HepG2 (cell line): ENCODE data around the gene TXN2. TPM values are rescaled to one million over a fixed set of nuclear protein-coding genes. Genes with fewer than 3 reads are reported as not detected.

Experiments used
- CCDC6 ChIP-seq: sonication (generic); formaldehyde crosslinking; IDR thresholded peaks from 2 replicates; pipeline ENCODE4 v1.8.1; 2022; ENCODE audit warnings: mild to moderate bottlenecking, missing genetic modification reagents, moderate library complexity
- DPF2 ChIP-seq: sonication (generic); formaldehyde crosslinking; IDR thresholded peaks from 2 replicates; pipeline ENCODE4 v1.4.0; 2020; ENCODE audit warnings: mild to moderate bottlenecking, low read depth, missing genetic modification reagents, borderline replicate concordance
- HNF4A ChIP-seq: sonication (generic); formaldehyde crosslinking; IDR thresholded peaks from 2 replicates; pipeline ENCODE4 v1.4.0; 2020; ENCODE audit warnings: missing genetic modification reagents
- HNRNPH1 ChIP-seq: fragments of 200-400 bp; formaldehyde crosslinking; optimal IDR thresholded peaks from 2 replicates; pipeline ENCODE3; 2017; ENCODE audit warnings: mild to moderate bottlenecking, low read depth, low read length
- KDM2A ChIP-seq: sonication (generic); formaldehyde crosslinking; IDR thresholded peaks from 2 replicates; pipeline ENCODE4 v1.4.0; 2020; ENCODE audit warnings: low read depth, missing genetic modification reagents, borderline replicate concordance
- KDM3A ChIP-seq: IDR thresholded peaks from 2 replicates; pipeline ENCODE4 v1.6.1; 2018; ENCODE audit warnings: low read depth, missing compliant biosample characterization
- KMT2A ChIP-seq: sonication (generic); formaldehyde crosslinking; IDR thresholded peaks from 2 replicates; pipeline ENCODE4 v1.4.0; 2020; ENCODE audit warnings: missing genetic modification reagents
- MEIS2 ChIP-seq: sonication (generic); formaldehyde crosslinking; IDR thresholded peaks from 2 replicates; pipeline ENCODE4 v1.9.0; 2021; ENCODE audit warnings: mild to moderate bottlenecking, missing genetic modification reagents
- PHF21A ChIP-seq: sonication (generic); formaldehyde crosslinking; IDR thresholded peaks from 2 replicates; pipeline ENCODE4 v1.5.0; 2020; ENCODE audit warnings: mild to moderate bottlenecking, missing genetic modification reagents
- PITX1 ChIP-seq: sonication (generic); formaldehyde crosslinking; IDR thresholded peaks from 2 replicates; pipeline ENCODE4 v1.5.1; 2020; ENCODE audit warnings: mild to moderate bottlenecking, missing genetic modification reagents
- REPIN1 ChIP-seq: sonication (generic); formaldehyde crosslinking; IDR thresholded peaks from 2 replicates; pipeline ENCODE4 v1.8.0; 2022; ENCODE audit warnings: missing genetic modification reagents, low read depth, mild to moderate bottlenecking, borderline replicate concordance
- RFX3 ChIP-seq: IDR thresholded peaks from 2 replicates; pipeline ENCODE4 v1.6.1; 2016; ENCODE audit warnings: missing biosample characterization, missing genetic modification reagents
- SOX13 ChIP-seq, 3 experiments: fragments of 450-650 bp in 1 of 3; sonication (generic) in 1 of 3; formaldehyde crosslinking in 1 of 3; IDR thresholded peaks in 2 of 3; conservative IDR thresholded peaks in 1 of 3; 2 replicates each; pipeline versions ENCODE4 v1.5.0 to v1.6.1; 2016 to 2020; ENCODE audit warnings: antibody characterized with exemption in 1 of 3, mild to moderate bottlenecking in 1 of 3, missing compliant biosample characterization in 1 of 3, missing genetic modification reagents in 1 of 3, moderate library complexity in 1 of 3
- SPEN ChIP-seq: sonication (generic); formaldehyde crosslinking; IDR thresholded peaks from 2 replicates; pipeline ENCODE4 v1.5.1; 2020; ENCODE audit warnings: low read depth, mild to moderate bottlenecking, missing genetic modification reagents
- ZBTB7B ChIP-seq: sonication (generic); formaldehyde crosslinking; IDR thresholded peaks from 2 replicates; pipeline ENCODE4 v1.4.0; 2020; ENCODE audit warnings: missing genetic modification reagents
- ZC3H13 ChIP-seq: sonication (generic); formaldehyde crosslinking; IDR thresholded peaks from 2 replicates; pipeline ENCODE4 v1.8.1; 2023; ENCODE audit warnings: mild to moderate bottlenecking, missing genetic modification reagents, moderate library complexity
- ZFX ChIP-seq: sonication (generic); formaldehyde crosslinking; IDR thresholded peaks from 2 replicates; pipeline ENCODE4 v1.4.0; 2020; ENCODE audit warnings: mild to moderate bottlenecking, low read depth, missing genetic modification reagents, moderate library complexity
- ZKSCAN8 ChIP-seq: IDR thresholded peaks from 2 replicates; pipeline ENCODE4 v1.6.1; 2016; ENCODE audit warnings: borderline replicate concordance, missing genetic modification reagents, missing compliant biosample characterization
- ZMYM4 ChIP-seq: sonication (generic); formaldehyde crosslinking; IDR thresholded peaks from 2 replicates; pipeline ENCODE4 v1.8.1; 2023; ENCODE audit warnings: mild to moderate bottlenecking, missing genetic modification reagents
- ZNF232 ChIP-seq: sonication (generic); formaldehyde crosslinking; IDR thresholded peaks from 2 replicates; pipeline ENCODE4 v1.4.0; 2020; ENCODE audit warnings: missing genetic modification reagents, borderline replicate concordance
- polyA plus RNA-seq, 8 experiments: library from polyadenylated mRNA; depleted of rRNA in 3 of 8; stranded (reverse) in 7 of 8; unstranded in 1 of 8; fragments of >200 nt; fragmentation: Illumina TruSeq in 4 of 8; extraction: Trizol in 4 of 8; gene quantifications; 2 replicates each; pipeline versions ENCODE4 v1.2.1 to v1.2.3, GENCODE V29; 2011 to 2016; ENCODE audit warnings: low read depth in 4 of 8, missing spikeins in 1 of 8, mixed read lengths in 1 of 8; ENCODE audit not compliant: insufficient read depth in 1 of 8
- total RNA-seq, 5 experiments: library from RNA; depleted of rRNA; stranded (reverse); fragments of >200 nt; fragmentation: Illumina TruSeq; extraction: Trizol; gene quantifications; 2 replicates each; pipeline ENCODE4 v1.2.3, GENCODE V29; 2016; ENCODE audit warnings: low read depth in 1 of 5
- TF ChIP-seq, protein P1 (sequence below): IDR thresholded peaks from 2 replicates; pipeline ENCODE4 v1.6.1; 2012; ENCODE audit warnings: low read depth, low read length, improper control_type of control experiment
- TF ChIP-seq, protein P2 (sequence below): IDR thresholded peaks from 2 replicates; pipeline ENCODE4 v1.6.1; 2016; ENCODE audit warnings: low read depth

Gene TXN2
- total and polyA plus RNA-seq, 2 of the 13 experiments (the other 11 are each of a cell fraction or from before 2014, with no cell fraction given): 41.4 to 109 TPM

- TF ChIP-seq, protein P1, sequence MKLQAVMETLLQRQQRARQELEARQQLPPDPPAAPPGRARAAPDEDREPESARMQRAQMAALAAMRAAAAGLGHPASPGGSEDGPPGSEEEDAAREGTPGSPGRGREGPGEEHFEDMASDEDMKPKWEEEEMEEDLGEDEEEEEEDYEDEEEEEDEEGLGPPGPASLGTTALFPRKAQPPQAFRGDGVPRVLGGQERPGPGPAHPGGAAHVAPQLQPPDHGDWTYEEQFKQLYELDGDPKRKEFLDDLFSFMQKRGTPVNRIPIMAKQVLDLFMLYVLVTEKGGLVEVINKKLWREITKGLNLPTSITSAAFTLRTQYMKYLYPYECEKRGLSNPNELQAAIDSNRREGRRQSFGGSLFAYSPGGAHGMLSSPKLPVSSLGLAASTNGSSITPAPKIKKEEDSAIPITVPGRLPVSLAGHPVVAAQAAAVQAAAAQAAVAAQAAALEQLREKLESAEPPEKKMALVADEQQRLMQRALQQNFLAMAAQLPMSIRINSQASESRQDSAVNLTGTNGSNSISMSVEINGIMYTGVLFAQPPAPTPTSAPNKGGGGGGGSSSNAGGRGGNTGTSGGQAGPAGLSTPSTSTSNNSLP: 0 out of 2 replicates have a peak, but pooled peaks have one; percentile 10
- TF ChIP-seq ZFX (CRISPR knock-in tag) (peak; percentile 58), HNRNPH1 (no peak), RFX3 (no peak), ZMYM4 (CRISPR knock-in tag) (peak; percentile 34; the same call in 1 of the 2 replicates), SPEN (CRISPR knock-in tag) (peak; percentile 36; the same call in 1 of the 2 replicates), REPIN1 (CRISPR knock-in tag) (peak; percentile 62; the same call in 1 of the 2 replicates), DPF2 (CRISPR knock-in tag) (no peak), ZC3H13 (peak; percentile 36; the same call in 1 of the 2 replicates), MEIS2 (CRISPR knock-in tag) (peak; percentile 61; the same call in 1 of the 2 replicates), HNF4A (CRISPR knock-in tag) (peak; percentile 85), SOX13 (IDR thresholded peaks at IDR 0.05) (no peak), SOX13 (CRISPR knock-in tag; conservative IDR thresholded peaks at IDR 0.05 in 1 of 2, IDR thresholded peaks at IDR 0.05 in 1 of 2) (peak in 1 of 2 experiments; percentile 40; a peak in 1 of 4 replicates), PITX1 (CRISPR knock-in tag) (0 out of 2 replicates have a peak, but pooled peaks have one; percentile 37), ZNF232 (CRISPR knock-in tag) (0 out of 2 replicates have a peak, but pooled peaks have one; percentile 15), ZBTB7B (CRISPR knock-in tag) (peak; percentile 72; the same call in 1 of the 2 replicates), PHF21A (CRISPR knock-in tag) (peak; percentile 68), KMT2A (CRISPR knock-in tag) (0 out of 2 replicates have a peak, but pooled peaks have one; percentile 42), KDM2A (0 out of 2 replicates have a peak, but pooled peaks have one; percentile 14), CCDC6 (CRISPR knock-in tag) (no peak), KDM3A (0 out of 2 replicates have a peak, but pooled peaks have one; percentile 16), ZKSCAN8 (peak; percentile 14; the same call in 1 of the 2 replicates)
- TF ChIP-seq, protein P2, sequence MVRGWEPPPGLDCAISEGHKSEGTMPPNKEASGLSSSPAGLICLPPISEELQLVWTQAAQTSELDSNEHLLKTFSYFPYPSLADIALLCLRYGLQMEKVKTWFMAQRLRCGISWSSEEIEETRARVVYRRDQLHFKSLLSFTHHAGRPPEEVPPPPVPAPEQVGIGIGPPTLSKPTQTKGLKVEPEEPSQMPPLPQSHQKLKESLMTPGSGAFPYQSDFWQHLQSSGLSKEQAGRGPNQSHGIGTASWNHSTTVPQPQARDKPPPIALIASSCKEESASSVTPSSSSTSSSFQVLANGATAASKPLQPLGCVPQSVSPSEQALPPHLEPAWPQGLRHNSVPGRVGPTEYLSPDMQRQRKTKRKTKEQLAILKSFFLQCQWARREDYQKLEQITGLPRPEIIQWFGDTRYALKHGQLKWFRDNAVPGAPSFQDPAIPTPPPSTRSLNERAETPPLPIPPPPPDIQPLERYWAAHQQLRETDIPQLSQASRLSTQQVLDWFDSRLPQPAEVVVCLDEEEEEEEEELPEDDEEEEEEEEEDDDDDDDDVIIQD (CRISPR knock-in tag): peak; percentile 30; the same call in 1 of the 2 replicates
Measured at GRCh38 chr22:36422287-36423014, 59.0 kb downstream of the TXN2 start (continued).
